ENCODE measurements around the gene GLIS1.

The GLIS1 gene

DNA sequence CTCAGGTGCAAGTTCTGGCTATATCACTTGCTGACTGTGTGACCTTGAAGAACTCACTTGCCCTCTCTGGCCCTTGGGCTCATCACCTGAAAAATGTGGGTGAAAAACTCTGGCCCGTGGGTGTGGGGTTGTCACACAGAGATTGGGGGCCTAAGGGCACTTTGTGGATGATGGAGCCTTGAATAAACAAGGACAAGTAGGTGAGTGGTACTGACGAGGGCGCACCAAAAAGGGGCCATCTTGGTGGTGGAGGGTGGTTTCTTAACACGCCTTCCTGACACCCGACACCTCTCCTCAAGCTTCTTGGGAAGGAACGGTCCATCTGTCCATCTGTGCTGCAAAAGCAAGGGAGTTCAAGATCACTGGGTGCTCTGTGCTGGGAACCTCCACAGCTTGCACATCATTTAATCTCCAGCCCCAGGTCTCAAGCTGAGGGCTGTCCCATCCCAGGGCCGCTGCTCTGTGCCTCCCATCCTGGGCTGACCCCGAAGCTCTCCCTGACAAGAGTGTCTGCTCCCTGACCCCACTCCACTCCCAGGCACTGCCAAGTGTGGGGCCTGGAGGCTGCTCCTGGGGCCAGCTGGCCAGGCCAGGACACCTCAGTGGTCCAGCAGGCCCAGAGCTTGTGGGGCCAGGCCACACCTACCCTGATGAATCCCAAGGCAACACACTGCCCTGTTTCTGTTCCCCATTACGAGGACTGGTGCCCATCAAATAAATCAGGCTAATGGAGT, 97.3 kb downstream of the GLIS1 start:
- H3K14ac ChIP-seq (ENCODE audit: low read length in 2 of 2), result peak overlapping the region in 1 of 2 experiments; percentile 39
- no peak overlapping the region for H2BK12ac ChIP-seq (ENCODE audit: low read length in 2 of 2)
- no peak overlapping the region for H4K8ac ChIP-seq (ENCODE audit: low read length)
- H2AFZ ChIP-seq (ENCODE audit: low read depth, low read length), result no peak overlapping the region
- H3K4me1 ChIP-seq (ENCODE audit: control insufficient read depth, insufficient read depth, low read depth, low read length), result peaks cover 41% of the 10 kb centered on the region
- no peak overlapping the region for H3K27ac ChIP-seq (ENCODE audit: low read length, poor library complexity, severe bottlenecking)
- no peak overlapping the region for H3K23ac ChIP-seq (ENCODE audit: low read length in 2 of 2)
- H3K4ac ChIP-seq (ENCODE audit: low read depth in 1 of 2, low read length in 2 of 2), result no peak overlapping the region
- no peak overlapping the region for H3K18ac ChIP-seq (ENCODE audit: low read depth in 1 of 2, low read length in 2 of 2)
- H2AK5ac ChIP-seq (ENCODE audit: low read length, severe bottlenecking), result peak overlapping the region; percentile 16
- H3K9me3 ChIP-seq (ENCODE audit: control insufficient read depth, low read length), result no peaks in the 10 kb centered on the region
- H3K4me2 ChIP-seq (ENCODE audit: low read length, poor library complexity, severe bottlenecking), result no peak overlapping the region
- H2BK120ac ChIP-seq (ENCODE audit: low read depth, low read length), result peak overlapping the region; percentile 24
- H4K91ac ChIP-seq (ENCODE audit: low read length), result no peak overlapping the region
- WGBS, result 80% methylated on average over 9 of the region's 9 CpGs
- no peak overlapping the region for H2BK15ac ChIP-seq (ENCODE audit: low read depth, poor library complexity, severe bottlenecking)
- H2BK5ac ChIP-seq (ENCODE audit: low read depth, low read length, poor library complexity, severe bottlenecking), result no peak overlapping the region
- H3K79me1 ChIP-seq (replicated peaks; ENCODE audit: low read length, poor library complexity, severe bottlenecking), result peaks cover 58% of the 10 kb centered on the region
- no peak for DNase-seq
- H3K9ac ChIP-seq (ENCODE audit: low read length), result no peak overlapping the region
- peaks cover 0 to 74% of the 10 kb centered on the region in 2 experiments for H3K27me3 ChIP-seq (ENCODE audit: control insufficient read depth in 1 of 2, insufficient read depth in 1 of 2, low read length in 2 of 2)
- H3K36me3 ChIP-seq (ENCODE audit: control insufficient read depth in 1 of 2, insufficient read depth in 2 of 2, low read depth in 1 of 2, low read length in 2 of 2), result peaks cover 0 to 29% of the 10 kb centered on the region in 2 experiments
- H3K4me3 ChIP-seq (ENCODE audit: insufficient read depth in 1 of 2, low read depth in 1 of 2, low read length in 2 of 2), result no peak overlapping the region

DNA sequence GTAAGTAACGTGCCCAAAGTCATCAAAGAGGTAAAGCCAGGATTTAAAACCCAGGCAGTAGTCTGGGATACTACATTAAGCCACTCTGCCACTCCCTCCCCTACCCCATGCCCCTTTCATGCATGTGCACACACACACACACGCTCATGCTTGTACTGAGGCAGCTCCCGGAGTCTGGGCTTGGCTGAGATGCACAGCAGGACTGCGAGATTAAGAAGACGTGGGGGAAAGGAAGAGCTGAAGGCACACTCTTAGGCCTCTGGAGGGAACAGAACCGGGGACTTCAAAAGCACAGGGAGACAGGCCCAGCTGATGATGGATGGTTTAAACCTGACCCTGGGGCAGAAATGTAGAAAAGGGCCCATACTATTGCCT, 98.3 kb downstream of the GLIS1 start:
- Histone ChIP-seq H3K23ac (ENCODE audit: low read length in 2 of 2) (no peak overlapping the region), H2BK12ac (ENCODE audit: low read length in 2 of 2) (no peak overlapping the region), H3K4me2 (ENCODE audit: low read length, poor library complexity, severe bottlenecking) (no peak overlapping the region), H2AK5ac (ENCODE audit: low read length, severe bottlenecking) (no peak overlapping the region), H3K36me3 (ENCODE audit: control insufficient read depth in 1 of 2, insufficient read depth in 2 of 2, low read depth in 1 of 2, low read length in 2 of 2) (peaks cover 0 to 30% of the 10 kb centered on the region in 2 experiments), H3K9me3 (ENCODE audit: control insufficient read depth, low read length) (no peaks in the 10 kb centered on the region), H3K9ac (ENCODE audit: low read length) (no peak overlapping the region), H2BK15ac (ENCODE audit: low read depth, poor library complexity, severe bottlenecking) (no peak overlapping the region), H4K8ac (ENCODE audit: low read length) (no peak overlapping the region), H2AFZ (ENCODE audit: low read depth, low read length) (no peak overlapping the region), H4K91ac (ENCODE audit: low read length) (no peak overlapping the region), H3K27ac (ENCODE audit: low read length, poor library complexity, severe bottlenecking) (no peak overlapping the region), H2BK5ac (ENCODE audit: low read depth, low read length, poor library complexity, severe bottlenecking) (no peak overlapping the region), H3K14ac (ENCODE audit: low read length in 2 of 2) (no peak overlapping the region), H3K27me3 (ENCODE audit: control insufficient read depth in 1 of 2, insufficient read depth in 1 of 2, low read length in 2 of 2) (peaks cover 0 to 66% of the 10 kb centered on the region in 2 experiments), H3K4ac (ENCODE audit: low read depth in 1 of 2, low read length in 2 of 2) (no peak overlapping the region), H3K79me1 (replicated peaks; ENCODE audit: low read length, poor library complexity, severe bottlenecking) (peaks cover 58% of the 10 kb centered on the region), H3K4me1 (ENCODE audit: control insufficient read depth, insufficient read depth, low read depth, low read length) (peaks cover 42% of the 10 kb centered on the region), H2BK120ac (ENCODE audit: low read depth, low read length) (no peak overlapping the region), H3K18ac (ENCODE audit: low read depth in 1 of 2, low read length in 2 of 2) (no peak overlapping the region), H3K4me3 (ENCODE audit: insufficient read depth in 1 of 2, low read depth in 1 of 2, low read length in 2 of 2) (no peak overlapping the region)
- no peak for DNase-seq
- WGBS, result 74% methylated on average over 5 of the region's 6 CpGs

DNA sequence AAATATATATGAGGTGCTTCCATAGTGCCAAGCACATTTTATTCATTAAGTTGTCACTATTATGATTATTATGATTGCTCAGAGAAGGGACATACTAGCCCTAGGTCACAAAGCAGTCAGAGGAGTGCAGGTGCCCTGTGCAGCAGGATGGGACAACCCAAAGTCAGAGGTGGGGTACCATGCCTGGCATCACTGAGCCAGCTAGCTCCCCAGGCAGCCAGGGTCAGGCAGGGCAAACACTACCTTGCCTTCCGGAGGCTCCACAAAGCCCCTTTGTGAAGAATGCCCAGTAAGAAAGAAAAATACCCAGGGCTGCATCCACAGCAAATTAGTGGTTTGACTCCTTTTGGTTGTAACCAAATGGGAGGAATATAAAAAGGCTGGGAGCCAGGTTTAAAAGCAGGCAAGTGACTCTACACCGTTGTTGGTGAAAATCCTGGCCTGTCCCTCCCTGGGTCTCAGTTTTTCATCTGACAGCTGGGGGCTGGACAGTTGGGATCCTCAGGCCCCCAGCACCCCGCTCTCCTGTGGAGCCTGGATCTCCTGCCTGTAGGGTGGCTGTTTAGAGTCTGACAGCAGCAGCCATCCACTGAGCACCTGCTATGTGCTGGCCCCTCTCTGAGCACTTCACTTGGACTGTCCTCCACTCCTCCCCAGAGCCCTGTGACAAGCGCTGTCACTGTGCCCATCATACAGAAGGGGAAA, 98.8 kb downstream of the GLIS1 start:
- Histone ChIP-seq H3K4me3 (ENCODE audit: insufficient read depth in 1 of 2, low read depth in 1 of 2, low read length in 2 of 2) (no peak overlapping the region), H3K18ac (ENCODE audit: low read depth in 1 of 2, low read length in 2 of 2) (no peak overlapping the region), H2BK12ac (ENCODE audit: low read length in 2 of 2) (no peak overlapping the region), H2BK5ac (ENCODE audit: low read depth, low read length, poor library complexity, severe bottlenecking) (no peak overlapping the region), H4K8ac (ENCODE audit: low read length) (no peak overlapping the region), H2AFZ (ENCODE audit: low read depth, low read length) (no peak overlapping the region), H2BK120ac (ENCODE audit: low read depth, low read length) (no peak overlapping the region), H3K27ac (ENCODE audit: low read length, poor library complexity, severe bottlenecking) (no peak overlapping the region), H3K14ac (ENCODE audit: low read length in 2 of 2) (no peak overlapping the region), H2BK15ac (ENCODE audit: low read depth, poor library complexity, severe bottlenecking) (no peak overlapping the region), H4K91ac (ENCODE audit: low read length) (no peak overlapping the region), H3K23ac (ENCODE audit: low read length in 2 of 2) (no peak overlapping the region), H3K4ac (ENCODE audit: low read depth in 1 of 2, low read length in 2 of 2) (no peak overlapping the region), H3K79me1 (replicated peaks; ENCODE audit: low read length, poor library complexity, severe bottlenecking) (peaks cover 58% of the 10 kb centered on the region), H3K9me3 (ENCODE audit: control insufficient read depth, low read length) (no peaks in the 10 kb centered on the region), H3K4me2 (ENCODE audit: low read length, poor library complexity, severe bottlenecking) (no peak overlapping the region), H3K27me3 (ENCODE audit: control insufficient read depth in 1 of 2, insufficient read depth in 1 of 2, low read length in 2 of 2) (peaks cover 0 to 61% of the 10 kb centered on the region in 2 experiments), H2AK5ac (ENCODE audit: low read length, severe bottlenecking) (no peak overlapping the region), H3K4me1 (ENCODE audit: control insufficient read depth, insufficient read depth, low read depth, low read length) (peaks cover 39% of the 10 kb centered on the region), H3K36me3 (ENCODE audit: control insufficient read depth in 1 of 2, insufficient read depth in 2 of 2, low read depth in 1 of 2, low read length in 2 of 2) (peaks cover 0 to 30% of the 10 kb centered on the region in 2 experiments), H3K9ac (ENCODE audit: low read length) (no peak overlapping the region)
- WGBS, result 92% methylated on average over 4 of the region's 4 CpGs
- DNase-seq, result no peak

DNA sequence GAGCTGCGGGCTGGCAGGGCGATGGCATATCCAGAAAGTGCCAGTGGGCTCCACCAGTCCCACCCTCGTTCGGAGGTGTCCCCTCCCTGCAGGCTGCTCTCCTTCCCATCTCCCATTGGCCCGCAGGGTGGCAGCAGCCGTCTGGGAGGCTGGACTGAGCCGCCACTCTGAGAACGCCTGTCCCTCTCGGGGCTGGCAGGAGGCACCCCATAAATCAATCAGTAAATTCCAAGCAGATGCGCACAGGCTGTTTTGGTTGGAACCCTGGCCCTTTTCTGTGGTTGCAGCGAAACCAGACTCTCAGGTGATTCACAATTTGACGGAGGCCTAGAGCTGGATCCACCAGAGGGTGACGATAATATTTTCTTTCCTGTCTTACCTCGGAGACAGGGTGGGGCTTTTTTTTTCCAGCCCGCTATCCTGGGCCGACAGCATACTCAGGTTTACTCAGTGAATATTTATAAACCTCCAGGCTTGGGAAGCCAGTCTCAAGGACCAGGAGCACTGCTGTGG, 99.7 kb downstream of the GLIS1 start:
- H2AK5ac ChIP-seq (ENCODE audit: low read length, severe bottlenecking), result no peak overlapping the region
- no peak overlapping the region for H3K27ac ChIP-seq (ENCODE audit: low read length, poor library complexity, severe bottlenecking)
- H4K91ac ChIP-seq (ENCODE audit: low read length), result no peak overlapping the region
- peaks cover 42% of the 10 kb centered on the region for H3K4me1 ChIP-seq (ENCODE audit: control insufficient read depth, insufficient read depth, low read depth, low read length)
- no peaks in the 10 kb centered on the region for H3K9me3 ChIP-seq (ENCODE audit: control insufficient read depth, low read length)
- H3K27me3 ChIP-seq (ENCODE audit: control insufficient read depth in 1 of 2, insufficient read depth in 1 of 2, low read length in 2 of 2), result peaks cover 0 to 60% of the 10 kb centered on the region in 2 experiments
- no peak overlapping the region for H2BK15ac ChIP-seq (ENCODE audit: low read depth, poor library complexity, severe bottlenecking)
- no peak overlapping the region for H3K4me3 ChIP-seq (ENCODE audit: insufficient read depth in 1 of 2, low read depth in 1 of 2, low read length in 2 of 2)
- H4K8ac ChIP-seq (ENCODE audit: low read length), result no peak overlapping the region
- H3K4ac ChIP-seq (ENCODE audit: low read depth in 1 of 2, low read length in 2 of 2), result no peak overlapping the region
- no peak overlapping the region for H2BK5ac ChIP-seq (ENCODE audit: low read depth, low read length, poor library complexity, severe bottlenecking)
- no peak overlapping the region for H3K18ac ChIP-seq (ENCODE audit: low read depth in 1 of 2, low read length in 2 of 2)
- peaks cover 0 to 30% of the 10 kb centered on the region in 2 experiments for H3K36me3 ChIP-seq (ENCODE audit: control insufficient read depth in 1 of 2, insufficient read depth in 2 of 2, low read depth in 1 of 2, low read length in 2 of 2)
- H3K9ac ChIP-seq (ENCODE audit: low read length), result no peak overlapping the region
- 65% methylated on average over 16 of the region's 16 CpGs for WGBS
- H3K23ac ChIP-seq (ENCODE audit: low read length in 2 of 2), result no peak overlapping the region
- no peak for DNase-seq
- peak overlapping the region; percentile 44 for H3K4me2 ChIP-seq (ENCODE audit: low read length, poor library complexity, severe bottlenecking)
- no peak overlapping the region for H3K14ac ChIP-seq (ENCODE audit: low read length in 2 of 2)
- no peak overlapping the region for H2BK12ac ChIP-seq (ENCODE audit: low read length in 2 of 2)
- H2AFZ ChIP-seq (ENCODE audit: low read depth, low read length), result no peak overlapping the region
- no peak overlapping the region for H2BK120ac ChIP-seq (ENCODE audit: low read depth, low read length)
- H3K79me1 ChIP-seq (replicated peaks; ENCODE audit: low read length, poor library complexity, severe bottlenecking), result peaks cover 56% of the 10 kb centered on the region
